Testis (tissue), 2 donors: ENCODE measurements around the gene FAM237B.

Experiments used
- CTCF ChIP-seq, 3 experiments: fragments of 450-650 bp in 2 of 3; fragments of 200-600 bp in 1 of 3; sonication (generic) in 1 of 3; IDR thresholded peaks; one replicate each; pipeline ENCODE4 v1.5.1; 2016 to 2019; ENCODE audit warnings: antibody characterized with exemption in 3 of 3, mild to moderate bottlenecking in 2 of 3, moderate library complexity in 1 of 3
- POLR2A ChIP-seq: fragments of 450-650 bp; IDR thresholded peaks from one replicate; pipeline ENCODE4 v1.6.1; 2017; ENCODE audit warnings: antibody characterized with exemption, mild to moderate bottlenecking, moderate library complexity

GRCh38 chr7:90345595-90346335, 24.7 kb upstream of the FAM237B start:
- TF ChIP-seq POLR2A (no peak), CTCF (IDR thresholded peaks at IDR 0.05) (no peak)
